Fibroblast of the aortic adventitia (primary cell): ENCODE data around the gene TTR. TPM values are rescaled to one million over a fixed set of nuclear protein-coding genes. Genes with fewer than 3 reads are reported as not detected.
A peak's percentile ranks its signal among the peaks of the same experiment; 100 is the strongest.

Experiments
- DNase-seq: peaks from one replicate; pipeline ENCODE4 v3.0.0-alpha.2; 2010; ENCODE audit warnings: low read depth
- H3K4me3 ChIP-seq: 2 replicates; pipeline ENCODE4 v1.5.1; 2011; ENCODE audit warnings: low read depth, mild to moderate bottlenecking, control low read depth, low read length, moderate library complexity
- CTCF ChIP-seq: IDR thresholded peaks from 2 replicates; pipeline ENCODE4 v1.5.1; 2011; ENCODE audit warnings: mild to moderate bottlenecking, low read length, control low read depth, inconsistent platforms; ENCODE audit not compliant: insufficient read depth
- total RNA-seq: library from RNA; depleted of rRNA; stranded (reverse); fragments of >200 nt; gene quantifications from 2 replicates; pipeline ENCODE4 v1.2.3, GENCODE V29; 2012; ENCODE audit warnings: low replicate concordance

TTR gene
- total RNA-seq, 1 donor = not detected

GRCh38 chr18:31610286-31611205, 18.9 kb downstream of the TTR start:
- peak; percentile 41 for TF ChIP-seq CTCF
- peak; percentile 14 for DNase-seq
- H3K4me3 ChIP-seq = no peak overlapping the region

GRCh38 chr18:31611511-31611910, 19.8 kb downstream of the TTR start:
- DNase-seq = no peak

GRCh38 chr18:31612124-31612523, 20.4 kb downstream of the TTR start:
- no peak overlapping the region for H3K4me3 ChIP-seq
- DNase-seq = no peak
- TF ChIP-seq CTCF = no peak

More at GRCh38 chr18:31611511-31611910, 19.8 kb downstream of the TTR start:
- H3K4me3 ChIP-seq = no peak overlapping the region
- no peak for TF ChIP-seq CTCF

GRCh38 chr18:31614044-31614443, 22.4 kb downstream of the TTR start:
- TF ChIP-seq CTCF = no peak
- DNase-seq = no peak
- H3K4me3 ChIP-seq = no peak overlapping the region

GRCh38 chr18:31616586-31616985, 24.9 kb downstream of the TTR start:
- no peak for DNase-seq
- H3K4me3 ChIP-seq = no peak overlapping the region
- no peak for TF ChIP-seq CTCF

GRCh38 chr18:31617031-31617717, 25.5 kb downstream of the TTR start:
- DNase-seq = no peak
- no peak overlapping the region for H3K4me3 ChIP-seq
- no peak for TF ChIP-seq CTCF
